Neural progenitor cell (in vitro differentiated cells): Measurements from ENCODE around the gene KRI1. TPM values are rescaled to one million over a fixed set of nuclear protein-coding genes. Genes with fewer than 3 reads are reported as not detected.

Experiments
- DNase-seq: peaks from one replicate; pipeline ENCODE4 v3.0.0-alpha.2; 2016; ENCODE audit warnings: low spot score
- H2AFZ ChIP-seq: fragments of 200-600 bp; sonication (generic); replicated peaks from 2 replicates; pipeline ENCODE4 v1.6.1; 2016; ENCODE audit warnings: antibody characterized with exemption
- H3F3A ChIP-seq: fragments of 200-600 bp; sonication (generic); 2 replicates; pipeline ENCODE4 v1.6.1; 2016; ENCODE audit warnings: antibody characterized with exemption, low read depth
- H3K27ac ChIP-seq: fragments of 200-600 bp; sonication (generic); 2 replicates; pipeline ENCODE4 v1.5.1; 2016; ENCODE audit warnings: mild to moderate bottlenecking
- H3K27me3 ChIP-seq: fragments of 200-600 bp; sonication (generic); 2 replicates; pipeline ENCODE4 v1.6.1; 2016; ENCODE audit warnings: mild to moderate bottlenecking, moderate library complexity
- H3K36me3 ChIP-seq: fragments of 200-600 bp; sonication (generic); 2 replicates; pipeline ENCODE4 v1.5.1; 2016
- H3K4me1 ChIP-seq: fragments of 200-600 bp; sonication (generic); 2 replicates; pipeline ENCODE4 v1.6.1; 2016; ENCODE audit warnings: mixed run types
- H3K4me2 ChIP-seq: fragments of 200-600 bp; sonication (generic); 2 replicates; pipeline ENCODE4 v1.6.1; 2016
- H3K4me3 ChIP-seq: fragments of 200-600 bp; sonication (generic); 2 replicates; pipeline ENCODE4 v1.5.1; 2016
- H3K79me2 ChIP-seq: fragments of 200-600 bp; sonication (generic); 2 replicates; pipeline ENCODE4 v1.6.1; 2016; ENCODE audit warnings: low read depth
- H3K9ac ChIP-seq: fragments of 200-600 bp; sonication (generic); 2 replicates; pipeline ENCODE4 v1.6.1; 2016
- H3K9me3 ChIP-seq: fragments of 200-600 bp; sonication (generic); 2 replicates; pipeline ENCODE4 v1.5.1; 2016; ENCODE audit warnings: low read depth
- H4K20me1 ChIP-seq: fragments of 200-600 bp; sonication (generic); 2 replicates; pipeline ENCODE4 v1.6.1; 2016; ENCODE audit warnings: low read depth
- H3K27ac Mint-ChIP-seq: 3 replicates; pipeline ENCODE4 v1.8.0; 2021; ENCODE audit warnings: mixed read lengths
- H3K27me3 Mint-ChIP-seq: 2 replicates; pipeline ENCODE4 v1.8.0; 2022; ENCODE audit warnings: low read depth, mild to moderate bottlenecking, inconsistent platforms, moderate library complexity, mixed read lengths; ENCODE audit not compliant: insufficient read depth
- H3K36me3 Mint-ChIP-seq: 3 replicates; pipeline ENCODE4 v1.8.0; 2021; ENCODE audit warnings: mixed read lengths
- H3K4me1 Mint-ChIP-seq: 3 replicates; pipeline ENCODE4 v1.8.0; 2021; ENCODE audit warnings: mixed read lengths
- H3K4me3 Mint-ChIP-seq: 3 replicates; pipeline ENCODE4 v1.8.0; 2021; ENCODE audit warnings: mild to moderate bottlenecking, moderate library complexity, mixed read lengths
- H3K9me3 Mint-ChIP-seq: 3 replicates; pipeline ENCODE4 v1.8.0; 2020; ENCODE audit warnings: mixed read lengths
- CTCF ChIP-seq: fragments of 200-600 bp; sonication (generic); IDR thresholded peaks from 2 replicates; pipeline ENCODE4 v1.5.1; 2017; ENCODE audit warnings: antibody characterized with exemption, mild to moderate bottlenecking
- EZH2 ChIP-seq: fragments of 200-600 bp; sonication (generic); IDR thresholded peaks from 2 replicates; pipeline ENCODE4 v1.6.1; 2017; ENCODE audit warnings: antibody characterized with exemption, mild to moderate bottlenecking, moderate library complexity
- EZH2phosphoT487 ChIP-seq: fragments of 200-600 bp; sonication (generic); IDR thresholded peaks from 2 replicates; pipeline ENCODE4 v1.6.1; 2017; ENCODE audit warnings: antibody characterized with exemption
- total RNA-seq: library from RNA; depleted of rRNA; stranded (reverse); fragments of >200 nt; gene quantifications from 2 replicates; pipeline ENCODE4 v1.2.3, GENCODE V29; 2015; ENCODE audit warnings: low replicate concordance

KRI1 gene
- total RNA-seq, 1 donor from 2014 or later, result 16.4 TPM

- no peaks in the 10 kb centered on the region for H3K36me3 ChIP-seq
- Mint-ChIP-seq H3K4me1 (peaks cover 27% of the 10 kb centered on the region), H3K27ac (no peak overlapping the region), H3K27me3 (peaks cover 25% of the 10 kb centered on the region), H3K4me3 (peak overlapping the region; percentile 5), H3K36me3 (no peaks in the 10 kb centered on the region), H3K9me3 (no peaks in the 10 kb centered on the region)
- no peak overlapping the region for H2AFZ ChIP-seq
- H3K4me1 ChIP-seq, result peaks cover 16% of the 10 kb centered on the region
- no peak overlapping the region for H3K27ac ChIP-seq
- no peaks in the 10 kb centered on the region for H3K9me3 ChIP-seq
- no peak for DNase-seq
- H3K4me3 ChIP-seq, result no peak overlapping the region
- H3F3A ChIP-seq, result peaks cover 31% of the 10 kb centered on the region
- H4K20me1 ChIP-seq, result peaks cover 22% of the 10 kb centered on the region
- H3K79me2 ChIP-seq, result no peaks in the 10 kb centered on the region
- H3K9ac ChIP-seq, result no peak overlapping the region
- TF ChIP-seq CTCF, result no peak
- TF ChIP-seq EZH2phosphoT487, result no peak
- TF ChIP-seq EZH2, result no peak
- no peak overlapping the region for H3K4me2 ChIP-seq
- peaks cover 80% of the 10 kb centered on the region for H3K27me3 ChIP-seq
These were observed 52.6 kb downstream of the KRI1 start for GRCh38 chr19:10513223-10513622.

GRCh38 chr19:10510301-10510802 is 55.5 kb downstream of the KRI1 start:
- H3K9ac ChIP-seq, result no peak overlapping the region

GRCh38 chr19:10508707-10509106 is 57.1 kb downstream of the KRI1 start:
- H3K9me3 ChIP-seq, result no peaks in the 10 kb centered on the region
- H2AFZ ChIP-seq, result no peak overlapping the region
- no peak overlapping the region for H3K4me3 ChIP-seq
- TF ChIP-seq EZH2phosphoT487 (no peak), EZH2 (no peak), CTCF (no peak)
- no peaks in the 10 kb centered on the region for H3K36me3 ChIP-seq
- Mint-ChIP-seq H3K27me3 (peaks cover 18% of the 10 kb centered on the region), H3K4me3 (no peak overlapping the region), H3K27ac (no peak overlapping the region), H3K4me1 (peaks cover 4% of the 10 kb centered on the region), H3K36me3 (no peaks in the 10 kb centered on the region), H3K9me3 (no peaks in the 10 kb centered on the region)
- no peak overlapping the region for H3K27ac ChIP-seq
- peaks cover 40% of the 10 kb centered on the region for H3K27me3 ChIP-seq
- H3K4me2 ChIP-seq, result no peak overlapping the region
- DNase-seq, result no peak
- H3K9ac ChIP-seq, result no peak overlapping the region
- H3K4me1 ChIP-seq, result no peaks in the 10 kb centered on the region
- no peaks in the 10 kb centered on the region for H3K79me2 ChIP-seq
- H3F3A ChIP-seq, result peaks cover 19% of the 10 kb centered on the region
- H4K20me1 ChIP-seq, result peaks cover 7% of the 10 kb centered on the region

More at GRCh38 chr19:10510301-10510802, 55.5 kb downstream of the KRI1 start:
- Mint-ChIP-seq H3K36me3 (no peaks in the 10 kb centered on the region), H3K27ac (no peak overlapping the region), H3K4me1 (peaks cover 10% of the 10 kb centered on the region), H3K9me3 (no peaks in the 10 kb centered on the region), H3K4me3 (no peak overlapping the region), H3K27me3 (peaks cover 17% of the 10 kb centered on the region)
- H3K27me3 ChIP-seq, result peaks cover 51% of the 10 kb centered on the region
- H3K4me3 ChIP-seq, result no peak overlapping the region
- H3K36me3 ChIP-seq, result no peaks in the 10 kb centered on the region
- no peaks in the 10 kb centered on the region for H3K79me2 ChIP-seq
- peak; percentile 84 for TF ChIP-seq CTCF
- no peak for TF ChIP-seq EZH2phosphoT487
- TF ChIP-seq EZH2, result peak; percentile 28
- no peak overlapping the region for H3K4me2 ChIP-seq
- H3K9me3 ChIP-seq, result no peaks in the 10 kb centered on the region
- H2AFZ ChIP-seq, result no peak overlapping the region
- no peaks in the 10 kb centered on the region for H3K4me1 ChIP-seq
- H3F3A ChIP-seq, result peaks cover 24% of the 10 kb centered on the region
- no peak overlapping the region for H3K27ac ChIP-seq
- peaks cover 11% of the 10 kb centered on the region for H4K20me1 ChIP-seq
- DNase-seq, result peak; percentile 64
